Subcutaneous abdominal adipose tissue (tissue), 5 donors: ENCODE data around the gene ALOX5.

Source experiments
- H3K27ac ChIP-seq: one replicate; pipeline ENCODE4 v1.7.0; 2013; ENCODE audit warnings: low read depth, mild to moderate bottlenecking, inconsistent platforms, low read length, moderate library complexity
- H3K27me3 ChIP-seq, 5 donors: one replicate each; pipeline ENCODE4 v1.7.0; 2013; ENCODE audit warnings: low read length in 5 of 5, inconsistent platforms in 1 of 5; ENCODE audit not compliant: control insufficient read depth in 5 of 5, insufficient read depth in 4 of 5
- H3K36me3 ChIP-seq, 5 donors: one replicate each; pipeline ENCODE4 v1.7.0; 2013; ENCODE audit warnings: low read length in 5 of 5; ENCODE audit not compliant: control insufficient read depth in 5 of 5, insufficient read depth in 5 of 5
- H3K4me1 ChIP-seq, 5 donors: one replicate each; pipeline ENCODE4 v1.7.0; 2013; ENCODE audit warnings: low read length in 5 of 5, mild to moderate bottlenecking in 3 of 5, moderate library complexity in 1 of 5; ENCODE audit not compliant: control insufficient read depth in 5 of 5, insufficient read depth in 5 of 5
- H3K4me3 ChIP-seq, 5 donors: one replicate each; pipeline ENCODE4 v1.7.0; 2013; ENCODE audit warnings: low read length in 5 of 5, low read depth in 1 of 5
- H3K9ac ChIP-seq, 5 donors: one replicate each; pipeline ENCODE4 v1.7.0; 2013; ENCODE audit warnings: low read length in 5 of 5, mild to moderate bottlenecking in 4 of 5, moderate library complexity in 3 of 5
- H3K9me3 ChIP-seq, 5 donors: one replicate each; pipeline ENCODE4 v1.7.0; 2013; ENCODE audit warnings: low read length in 5 of 5; ENCODE audit not compliant: control insufficient read depth in 5 of 5
- donor health status: healthy.
- donor health status: healthy.
- donor health status: healthy.
- donor health status: healthy.
- donor health status: healthy.

The ALOX5 gene

GRCh38 chr10:45441239-45442190, 67.5 kb downstream of the ALOX5 start:
- Histone ChIP-seq H3K27ac (no peak overlapping the region), H3K27me3 (peaks cover 0 to 23% (median 19%) of the 10 kb centered on the region in 5 donors), H3K4me1 (peaks cover 0 to 6% (median 0%) of the 10 kb centered on the region in 5 donors), H3K4me3 (no peak overlapping the region), H3K9me3 (no peaks in the 10 kb centered on the region), H3K9ac (no peak overlapping the region), H3K36me3 (no peaks in the 10 kb centered on the region)

- Histone ChIP-seq H3K9me3 (no peaks in the 10 kb centered on the region), H3K9ac (no peak overlapping the region), H3K36me3 (no peaks in the 10 kb centered on the region), H3K4me1 (peaks cover 0 to 6% (median 0%) of the 10 kb centered on the region in 5 donors), H3K27me3 (peaks cover 0 to 23% (median 19%) of the 10 kb centered on the region in 5 donors), H3K27ac (no peak overlapping the region), H3K4me3 (no peak overlapping the region)
These were observed 68.2 kb downstream of the ALOX5 start for GRCh38 chr10:45442251-45442650.

DNA sequence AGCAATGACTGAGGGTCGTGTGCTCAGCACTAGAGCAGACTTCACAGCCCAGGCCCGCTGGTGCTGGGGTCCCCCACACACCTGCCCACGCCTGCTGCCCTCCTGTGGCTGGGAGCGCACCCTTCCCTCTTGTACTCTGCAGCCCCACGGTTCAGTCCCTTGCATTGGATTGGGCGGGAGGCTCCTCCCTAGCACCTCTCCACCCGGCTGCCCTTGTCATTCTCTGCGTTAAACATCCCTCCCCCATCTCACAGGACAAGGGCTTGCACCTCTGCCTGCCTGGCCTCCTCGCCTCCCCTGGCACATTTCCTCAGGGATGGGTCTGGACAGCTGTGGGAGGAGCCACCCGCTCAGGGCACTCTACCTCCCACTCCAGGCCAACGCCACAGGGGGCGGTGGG, 68.6 kb downstream of the ALOX5 start:
- H3K4me1 ChIP-seq = peaks cover 0 to 6% (median 0%) of the 10 kb centered on the region in 5 donors
- H3K9ac ChIP-seq = no peak overlapping the region
- H3K4me3 ChIP-seq = no peak overlapping the region
- H3K27me3 ChIP-seq = peaks cover 0 to 23% (median 19%) of the 10 kb centered on the region in 5 donors
- no peak overlapping the region for H3K27ac ChIP-seq
- no peaks in the 10 kb centered on the region for H3K36me3 ChIP-seq
- no peaks in the 10 kb centered on the region for H3K9me3 ChIP-seq

- H3K4me3 ChIP-seq = no peak overlapping the region
- H3K36me3 ChIP-seq = no peaks in the 10 kb centered on the region
- no peak overlapping the region for H3K9ac ChIP-seq
- H3K27me3 ChIP-seq = peaks cover 0 to 21% (median 19%) of the 10 kb centered on the region in 5 donors
- peaks cover 0 to 6% (median 0%) of the 10 kb centered on the region in 5 donors for H3K4me1 ChIP-seq
- H3K27ac ChIP-seq = no peak overlapping the region
- H3K9me3 ChIP-seq = no peaks in the 10 kb centered on the region
These were observed 69.3 kb downstream of the ALOX5 start for GRCh38 chr10:45443101-45444009.

DNA sequence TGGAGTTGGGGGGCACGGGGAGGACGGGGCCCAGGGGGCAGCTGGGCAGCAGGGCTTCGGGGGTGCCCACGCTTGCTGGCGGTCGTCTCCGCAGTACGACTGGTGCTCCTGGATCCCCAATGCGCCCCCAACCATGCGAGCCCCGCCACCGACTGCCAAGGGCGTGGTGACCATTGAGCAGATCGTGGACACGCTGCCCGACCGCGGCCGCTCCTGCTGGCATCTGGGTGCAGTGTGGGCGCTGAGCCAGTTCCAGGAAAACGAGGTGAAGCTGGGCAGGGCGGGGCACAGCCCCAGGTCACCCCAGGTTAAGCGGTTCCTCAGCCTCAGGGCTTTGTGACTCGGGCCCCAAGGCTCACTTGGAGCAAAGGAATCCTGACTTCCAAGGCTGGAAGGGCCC, 70.0 kb downstream of the ALOX5 start:
- H3K36me3 ChIP-seq = no peaks in the 10 kb centered on the region
- H3K27me3 ChIP-seq = peaks cover 0 to 21% (median 17%) of the 10 kb centered on the region in 5 donors
- no peak overlapping the region for H3K4me3 ChIP-seq
- H3K9me3 ChIP-seq = no peaks in the 10 kb centered on the region
- H3K9ac ChIP-seq = no peak overlapping the region
- H3K4me1 ChIP-seq = peaks cover 0 to 6% (median 0%) of the 10 kb centered on the region in 5 donors
- H3K27ac ChIP-seq = no peak overlapping the region

DNA sequence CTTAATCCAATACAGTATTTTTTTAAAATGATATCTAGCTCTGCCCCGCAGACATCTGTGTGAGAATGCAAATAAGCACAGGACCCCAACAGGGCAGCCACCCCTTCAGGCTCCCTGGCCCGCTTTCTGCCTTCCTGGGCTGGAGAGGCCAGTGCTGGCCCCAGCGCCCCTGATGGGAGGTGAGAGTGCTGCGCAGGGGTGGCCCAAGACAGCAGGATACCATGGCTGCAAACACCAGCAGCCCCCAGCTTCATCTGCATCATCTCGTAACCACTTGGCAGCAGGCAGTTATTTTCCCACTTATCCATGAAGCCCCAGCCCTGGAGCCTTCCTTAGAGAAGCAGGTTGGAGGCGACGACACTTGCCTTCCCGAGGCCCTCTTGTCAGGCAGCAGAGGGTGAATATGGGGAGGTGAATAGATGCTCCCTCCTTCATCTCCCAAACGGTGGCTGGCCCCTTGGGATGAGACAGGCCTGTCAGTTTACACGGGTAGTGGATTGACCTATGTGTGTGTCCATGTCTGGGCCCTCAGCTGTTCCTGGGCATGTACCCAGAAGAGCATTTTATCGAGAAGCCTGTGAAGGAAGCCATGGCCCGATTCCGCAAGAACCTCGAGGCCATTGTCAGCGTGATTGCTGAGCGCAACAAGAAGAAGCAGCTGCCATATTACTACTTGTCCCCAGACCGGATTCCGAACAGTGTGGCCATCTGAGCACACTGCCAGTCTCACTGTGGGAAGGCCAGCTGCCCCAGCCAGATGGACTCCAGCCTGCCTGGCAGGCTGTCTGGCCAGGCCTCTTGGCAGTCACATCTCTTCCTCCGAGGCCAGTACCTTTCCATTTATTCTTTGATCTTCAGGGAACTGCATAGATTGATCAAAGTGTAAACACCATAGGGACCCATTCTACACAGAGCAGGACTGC, 71.2 kb downstream of the ALOX5 start:
- no peaks in the 10 kb centered on the region for H3K9me3 ChIP-seq
- no peaks in the 10 kb centered on the region for H3K36me3 ChIP-seq
- H3K4me1 ChIP-seq = peaks cover 0 to 6% (median 0%) of the 10 kb centered on the region in 5 donors
- H3K4me3 ChIP-seq = no peak overlapping the region
- H3K9ac ChIP-seq = no peak overlapping the region
- H3K27me3 ChIP-seq = peaks cover 0 to 12% (median 10%) of the 10 kb centered on the region in 5 donors
- H3K27ac ChIP-seq = no peak overlapping the region

DNA sequence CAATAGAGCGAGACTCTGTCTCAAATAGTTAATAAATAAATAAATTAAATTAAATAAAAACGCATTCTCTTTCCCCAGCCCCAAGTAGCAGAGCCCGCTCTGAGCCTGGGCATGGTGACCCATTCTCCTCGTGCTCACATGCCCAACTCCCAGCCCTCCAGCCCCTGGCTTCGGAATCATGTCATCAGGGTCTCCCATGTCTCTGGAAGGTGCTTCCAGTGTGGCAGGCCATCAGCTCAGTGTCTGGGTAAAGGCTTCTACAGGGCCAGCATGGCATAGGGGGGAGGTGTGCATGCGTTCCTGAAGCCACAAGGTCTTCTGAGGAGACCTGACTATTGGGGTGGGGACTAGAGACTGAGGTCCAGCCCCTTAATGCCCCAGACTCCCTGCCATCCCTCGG, 72.8 kb downstream of the ALOX5 start:
- H3K36me3 ChIP-seq = no peaks in the 10 kb centered on the region
- H3K9ac ChIP-seq = no peak overlapping the region
- no peaks in the 10 kb centered on the region for H3K9me3 ChIP-seq
- H3K4me1 ChIP-seq = peaks cover 0 to 6% (median 0%) of the 10 kb centered on the region in 5 donors
- H3K4me3 ChIP-seq = no peak overlapping the region
- no peak overlapping the region for H3K27ac ChIP-seq
- peaks cover 0 to 3% (median 0%) of the 10 kb centered on the region in 5 donors for H3K27me3 ChIP-seq

DNA sequence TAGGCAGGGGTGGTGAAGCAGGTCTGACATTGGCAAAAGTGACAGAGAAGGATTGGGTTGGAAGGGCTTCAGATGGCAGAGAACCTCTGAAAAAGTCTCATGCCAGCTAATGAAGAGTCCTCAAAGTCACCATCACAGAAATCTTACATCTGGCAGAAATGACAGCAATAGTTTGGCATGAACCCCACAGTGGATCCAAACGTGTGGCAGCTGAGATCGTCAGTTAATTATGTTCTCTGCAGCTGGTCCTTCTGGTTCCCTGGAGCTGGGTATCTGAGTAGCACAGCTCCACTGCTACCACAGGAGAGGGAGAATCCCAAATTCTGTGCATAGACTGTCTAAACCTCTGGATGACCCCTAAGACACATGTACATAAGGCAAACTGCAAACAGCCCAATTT, 73.4 kb downstream of the ALOX5 start:
- Histone ChIP-seq H3K27me3 (peaks cover 0 to 2% (median 0%) of the 10 kb centered on the region in 5 donors), H3K4me1 (peaks cover 0 to 6% (median 0%) of the 10 kb centered on the region in 5 donors), H3K9me3 (no peaks in the 10 kb centered on the region), H3K36me3 (no peaks in the 10 kb centered on the region), H3K27ac (no peak overlapping the region), H3K4me3 (no peak overlapping the region), H3K9ac (no peak overlapping the region)

DNA sequence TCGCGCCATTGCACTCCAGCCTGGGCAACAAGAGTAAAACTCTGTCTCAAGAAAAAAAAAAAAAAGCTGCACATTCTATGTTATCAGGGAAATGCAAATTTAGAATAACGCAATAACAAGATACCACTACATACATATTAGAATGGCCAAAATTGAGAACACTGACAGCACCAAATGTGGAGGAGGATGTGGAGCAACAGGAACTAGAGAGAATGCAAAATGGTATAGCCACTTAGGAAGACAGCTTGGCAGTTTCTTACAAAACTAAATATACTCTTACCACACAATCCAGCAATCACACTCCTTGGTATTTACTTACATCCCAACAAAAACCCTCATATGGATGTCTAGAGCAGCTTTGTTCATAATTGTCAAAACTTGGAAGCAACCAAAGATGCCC, 76.8 kb downstream of the ALOX5 start:
- H3K27me3 ChIP-seq = no peaks in the 10 kb centered on the region
- no peak overlapping the region for H3K27ac ChIP-seq
- no peak overlapping the region for H3K9ac ChIP-seq
- no peaks in the 10 kb centered on the region for H3K4me1 ChIP-seq
- H3K9me3 ChIP-seq = no peaks in the 10 kb centered on the region
- peaks cover 0 to 10% (median 7%) of the 10 kb centered on the region in 5 donors for H3K36me3 ChIP-seq
- no peak overlapping the region for H3K4me3 ChIP-seq
